Measurements from ENCODE around the gene IFNK.
"Not testable (repeated sequence)": the region's sequence is repeated elsewhere in the genome, so short reads cannot be mapped to it uniquely, and the experiment has no call there.

Gene IFNK, protein sequence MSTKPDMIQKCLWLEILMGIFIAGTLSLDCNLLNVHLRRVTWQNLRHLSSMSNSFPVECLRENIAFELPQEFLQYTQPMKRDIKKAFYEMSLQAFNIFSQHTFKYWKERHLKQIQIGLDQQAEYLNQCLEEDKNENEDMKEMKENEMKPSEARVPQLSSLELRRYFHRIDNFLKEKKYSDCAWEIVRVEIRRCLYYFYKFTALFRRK

DNA sequence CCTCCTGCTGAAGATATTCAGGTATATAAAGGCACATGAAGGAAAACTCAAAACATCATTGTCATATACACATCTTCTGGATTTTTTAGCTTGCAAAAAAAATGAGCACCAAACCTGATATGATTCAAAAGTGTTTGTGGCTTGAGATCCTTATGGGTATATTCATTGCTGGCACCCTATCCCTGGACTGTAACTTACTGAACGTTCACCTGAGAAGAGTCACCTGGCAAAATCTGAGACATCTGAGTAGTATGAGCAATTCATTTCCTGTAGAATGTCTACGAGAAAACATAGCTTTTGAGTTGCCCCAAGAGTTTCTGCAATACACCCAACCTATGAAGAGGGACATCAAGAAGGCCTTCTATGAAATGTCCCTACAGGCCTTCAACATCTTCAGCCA, at the start of gene IFNK:
Gene IFNK, plus strand, starts transcription at position 55 of the 400 bp plus-strand sequence. Its CDS starts 47 bp downstream, at position 102.
- DNase-seq: no peak

DNA sequence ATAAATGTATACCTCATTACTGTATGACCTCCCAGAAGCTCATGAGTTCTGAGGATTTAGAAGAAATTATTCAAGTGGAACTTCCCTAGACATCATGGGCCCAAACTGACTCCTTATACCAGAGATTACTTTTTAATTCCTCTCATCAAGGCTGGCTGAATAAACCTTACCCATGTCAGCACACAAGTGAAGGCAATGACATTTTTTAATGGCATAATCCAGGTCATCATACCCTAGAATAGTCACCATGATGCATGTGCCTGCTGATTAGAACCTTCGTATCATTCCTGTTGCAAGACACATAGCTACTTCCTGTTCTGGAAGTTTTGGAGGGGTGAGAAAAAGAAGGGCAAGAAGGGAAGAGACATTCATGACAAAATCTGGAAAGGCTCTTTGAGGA, 49.8 kb upstream of the IFNK start:
- DNase-seq: no peak

DNA sequence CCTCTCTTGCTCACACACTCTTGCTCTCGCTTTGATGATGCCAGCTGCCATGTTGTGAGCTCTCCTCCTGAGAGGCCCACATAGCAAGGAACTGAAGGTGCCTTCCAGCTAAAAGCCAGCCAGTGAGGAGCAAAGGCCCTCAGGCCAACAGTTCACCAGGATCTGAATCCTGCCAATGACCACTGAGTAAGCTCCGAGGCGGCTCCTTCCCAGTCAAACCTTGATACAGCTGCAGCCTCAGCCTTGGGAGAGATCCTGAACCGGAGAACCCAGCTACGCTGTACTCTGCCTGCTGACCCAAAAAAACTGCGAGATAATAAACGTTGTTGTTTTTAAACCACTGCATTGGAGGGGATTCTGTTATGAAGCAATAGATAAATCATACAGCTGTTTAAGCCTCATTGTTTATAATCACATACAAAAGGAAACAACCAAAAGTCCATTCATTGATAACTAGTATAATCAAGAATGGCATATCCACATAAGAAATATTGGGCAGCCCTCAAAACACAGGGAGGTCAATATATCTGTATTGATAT, 49.0 kb upstream of the IFNK start:
- no peak for DNase-seq

DNA sequence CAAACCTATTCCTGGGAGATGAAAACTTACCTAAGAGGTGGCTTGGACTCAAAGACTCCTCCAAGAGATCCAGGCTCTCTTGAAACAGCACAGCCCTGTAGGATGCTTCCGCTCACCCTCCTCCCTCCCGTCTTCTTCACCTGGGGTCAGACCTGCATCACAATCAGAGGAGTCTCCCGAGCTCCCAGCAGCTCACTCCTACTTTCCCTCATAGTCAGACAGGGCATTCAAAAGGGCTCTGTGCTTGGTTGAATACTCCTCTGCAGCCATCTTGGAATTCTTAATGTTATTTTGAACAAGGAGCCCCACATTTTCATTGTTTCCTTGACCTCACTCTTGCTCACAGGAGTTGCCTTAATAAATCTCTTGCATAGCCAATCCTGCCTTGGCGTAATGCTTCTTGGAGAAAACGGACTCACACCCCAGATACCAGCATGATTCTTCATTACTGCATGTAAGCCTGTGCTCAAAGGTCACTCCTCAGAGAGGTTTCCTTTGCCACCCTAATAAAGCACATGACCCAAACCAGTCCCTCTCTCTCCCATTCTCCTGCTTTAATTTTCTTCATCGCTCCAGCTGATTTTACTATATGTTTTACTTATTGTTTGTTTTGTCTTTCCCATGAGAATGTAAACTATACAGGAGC, 47.1 kb upstream of the IFNK start:
- no peak for DNase-seq

DNA sequence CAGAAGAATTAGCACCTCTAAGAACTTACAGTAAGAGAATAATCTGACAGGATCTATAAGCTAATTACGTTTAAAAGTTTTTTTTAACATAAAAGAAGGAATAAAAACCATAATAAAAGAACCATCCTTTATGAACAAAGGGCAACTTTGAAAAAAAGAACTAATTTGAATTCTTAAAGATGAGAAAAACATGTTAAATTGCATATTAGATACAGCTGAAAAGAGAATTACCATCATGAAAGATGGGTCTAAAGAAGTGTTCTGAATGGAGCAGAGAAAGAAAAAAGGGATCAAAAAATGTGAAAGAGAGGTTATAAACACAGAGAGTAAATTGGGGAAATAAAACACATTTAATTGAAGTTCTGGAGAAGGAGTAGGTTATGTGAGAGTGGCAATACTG, 45.8 kb upstream of the IFNK start:
- no peak for DNase-seq

DNA sequence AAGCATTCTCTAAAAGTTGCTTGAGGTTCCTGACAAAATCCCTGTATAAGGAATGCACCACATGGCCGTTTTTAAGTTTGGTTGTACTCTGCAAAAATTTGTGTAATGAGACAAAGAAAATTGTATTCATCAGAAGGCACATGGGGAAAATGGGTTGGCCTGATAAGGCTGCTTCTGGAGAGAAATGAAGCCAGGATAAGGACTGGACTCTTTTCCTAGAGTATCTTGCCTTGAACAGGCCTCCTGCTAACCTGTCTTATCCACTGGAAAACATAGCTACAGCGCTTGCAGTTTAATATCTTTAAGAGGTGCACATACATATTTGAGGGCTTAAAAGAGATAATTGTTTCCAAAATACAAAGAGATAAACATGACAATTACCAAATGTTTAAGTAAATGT, 41.4 kb upstream of the IFNK start:
- DNase-seq: no peak

DNA sequence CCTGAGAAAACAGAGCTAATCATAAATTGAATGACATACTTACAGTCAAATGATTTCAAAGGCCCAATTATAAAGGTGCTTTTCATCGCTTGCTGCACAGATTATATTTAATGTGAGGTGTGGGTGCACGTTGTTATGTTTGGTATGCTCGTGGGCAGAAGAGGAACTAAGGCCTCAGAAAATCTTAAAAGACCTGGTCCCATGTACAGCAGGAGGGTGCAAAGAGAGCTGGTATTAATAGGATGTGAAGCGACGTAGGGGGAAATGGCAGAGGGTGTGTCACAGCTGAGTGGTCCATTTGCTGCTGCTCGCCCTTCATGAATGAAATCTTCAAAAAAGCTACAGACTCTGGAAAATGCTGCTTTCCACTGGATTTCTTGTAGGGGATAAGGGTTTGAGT, 40.5 kb upstream of the IFNK start:
- no peak for DNase-seq

DNA sequence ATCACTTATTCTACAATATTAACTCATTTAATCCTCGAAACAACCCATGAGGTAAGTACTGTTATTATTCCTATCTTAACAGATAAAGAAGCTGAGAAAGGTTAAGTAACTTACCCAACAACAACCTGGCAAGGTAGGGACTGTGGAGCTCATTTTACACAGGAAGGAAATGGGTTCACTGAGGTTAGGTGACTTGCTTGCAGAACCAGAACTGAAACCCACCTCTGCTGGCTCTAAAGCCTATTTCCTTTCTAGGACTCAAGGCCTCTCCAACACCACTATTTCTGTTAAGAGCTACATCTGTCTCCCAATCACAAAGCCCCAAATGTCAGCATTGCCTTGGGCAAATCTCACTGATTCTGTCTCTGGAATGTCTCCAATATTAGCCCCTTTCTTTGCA, 38.9 kb upstream of the IFNK start:
- DNase-seq: no peak

DNA sequence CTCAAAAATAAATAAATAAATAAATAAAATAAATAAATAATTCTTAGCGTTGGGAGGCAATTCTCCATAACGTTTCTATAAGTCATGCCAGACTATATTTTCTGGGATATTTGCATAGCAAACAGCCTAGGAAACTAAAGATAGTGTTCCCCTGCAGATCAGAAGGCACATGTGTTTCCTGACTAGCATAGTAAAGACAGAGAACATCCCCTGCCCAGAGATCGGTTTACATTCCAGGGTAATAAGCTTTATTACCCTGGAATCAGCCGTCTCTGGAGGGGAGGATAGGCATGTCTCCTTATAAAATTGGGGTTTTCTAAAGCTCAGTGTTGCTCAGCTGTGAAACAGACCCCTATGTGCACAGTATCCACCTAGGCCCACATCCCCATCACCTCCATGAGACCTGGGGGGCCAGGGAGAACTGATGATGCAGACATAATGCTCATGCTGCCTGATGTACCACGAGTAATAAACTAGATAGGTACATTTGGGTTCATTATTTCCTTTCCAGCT, 36.9 kb upstream of the IFNK start:
- DNase-seq: no peak

DNA sequence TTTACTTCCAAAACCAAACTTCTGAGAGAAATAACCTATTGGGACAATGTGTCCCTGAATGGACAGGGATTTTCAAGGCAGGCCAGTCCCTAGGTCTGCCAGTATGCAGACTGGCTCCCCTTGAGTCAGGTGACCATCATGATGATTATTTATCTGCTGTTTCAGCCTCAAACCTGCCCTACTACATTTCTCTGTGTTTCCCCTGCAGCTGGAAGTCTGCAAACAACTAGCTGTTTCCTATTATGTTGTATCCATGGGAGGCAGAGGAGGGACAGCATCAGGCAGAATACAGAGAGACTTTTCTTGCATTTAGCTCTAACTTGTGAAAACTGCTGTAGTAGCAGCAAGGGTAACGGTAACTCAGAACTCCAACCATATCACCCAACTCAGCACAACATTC, 36.2 kb upstream of the IFNK start:
- DNase-seq: no peak

DNA sequence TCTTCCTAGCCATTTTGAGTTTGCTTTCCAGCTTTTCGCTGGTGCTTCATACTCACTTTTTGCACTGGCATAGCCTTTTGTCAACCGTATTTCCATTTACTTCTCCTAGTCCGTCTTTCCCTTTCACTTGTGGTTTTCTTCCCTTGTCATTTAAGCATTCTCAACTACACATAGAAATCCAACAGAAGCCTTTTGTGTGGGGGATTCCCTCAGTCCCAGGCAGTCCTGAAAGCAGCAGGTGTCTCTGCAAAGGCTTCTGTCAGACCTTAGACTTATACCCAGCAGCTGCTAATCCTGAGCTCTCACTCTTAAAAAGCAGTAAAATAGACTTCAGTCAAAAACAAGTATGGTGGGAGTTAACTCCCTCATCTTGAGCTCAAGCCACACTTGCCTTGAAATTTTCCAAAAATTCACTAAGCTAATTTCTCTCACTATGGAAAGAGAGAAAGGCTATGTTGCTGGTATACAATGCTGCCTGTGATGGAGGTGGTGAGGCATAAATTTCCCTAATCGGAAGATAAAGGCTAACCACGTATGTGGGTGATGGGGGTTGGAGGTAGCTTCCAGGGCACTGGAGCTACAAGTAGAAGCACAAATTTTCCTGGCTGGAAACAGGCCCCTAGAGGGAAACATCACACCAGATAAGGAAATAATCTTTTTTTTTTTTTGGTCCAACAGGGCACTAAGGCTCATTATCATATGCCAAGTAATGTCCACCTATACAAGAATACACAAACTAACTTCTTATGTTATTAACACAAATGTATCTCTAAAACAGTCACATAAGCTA, 34.8 kb upstream of the IFNK start:
- DNase-seq: no peak

DNA sequence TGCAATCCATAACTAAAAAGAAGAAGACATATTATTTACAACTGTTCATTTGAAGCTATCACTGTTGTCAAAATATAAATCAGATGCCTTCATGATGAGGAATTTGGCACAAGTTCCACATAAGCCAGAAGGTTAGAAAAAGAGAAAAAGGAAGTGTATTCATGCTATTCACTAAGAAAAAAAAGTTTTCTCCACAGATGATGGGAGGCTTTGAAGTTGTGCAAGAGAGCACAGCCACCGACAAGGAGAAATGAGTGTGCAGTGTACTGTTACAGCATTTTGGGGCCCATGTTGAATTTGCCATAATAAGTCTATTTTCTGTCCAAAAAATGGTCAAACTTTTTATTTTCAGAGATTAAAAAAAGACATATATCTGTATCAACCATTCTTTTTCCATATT, 32.9 kb upstream of the IFNK start:
- no peak for DNase-seq

DNA sequence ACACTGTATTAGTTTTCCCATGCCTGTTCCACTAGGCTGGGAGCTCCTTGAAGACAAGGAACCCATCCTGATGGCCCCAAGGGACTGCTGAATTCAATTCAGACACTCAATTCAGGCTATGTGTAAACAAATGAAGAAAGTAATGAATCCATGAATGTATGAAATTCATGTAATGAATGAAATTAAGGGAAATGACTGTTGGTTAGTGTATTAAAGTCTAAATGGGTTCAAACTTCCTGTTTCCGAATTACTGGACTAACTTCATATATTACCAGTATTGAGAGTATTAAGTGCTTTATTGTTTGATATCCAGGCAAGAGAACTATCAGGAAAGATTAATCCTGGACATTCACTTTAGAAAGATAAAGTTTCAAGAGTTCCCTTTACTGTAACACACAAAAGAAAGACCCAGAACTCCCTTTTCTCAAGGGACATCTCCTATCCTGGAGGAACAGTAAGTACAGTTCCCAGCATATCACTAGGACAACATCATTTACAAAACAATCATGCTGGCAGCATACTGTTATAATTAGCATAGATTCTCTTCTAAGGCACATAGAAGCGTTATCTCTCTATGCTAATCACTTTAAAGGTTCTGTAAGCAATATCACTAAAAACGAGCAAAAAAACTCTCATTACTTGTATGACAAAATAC, 28.5 kb upstream of the IFNK start:
- DNase-seq: no peak

DNA sequence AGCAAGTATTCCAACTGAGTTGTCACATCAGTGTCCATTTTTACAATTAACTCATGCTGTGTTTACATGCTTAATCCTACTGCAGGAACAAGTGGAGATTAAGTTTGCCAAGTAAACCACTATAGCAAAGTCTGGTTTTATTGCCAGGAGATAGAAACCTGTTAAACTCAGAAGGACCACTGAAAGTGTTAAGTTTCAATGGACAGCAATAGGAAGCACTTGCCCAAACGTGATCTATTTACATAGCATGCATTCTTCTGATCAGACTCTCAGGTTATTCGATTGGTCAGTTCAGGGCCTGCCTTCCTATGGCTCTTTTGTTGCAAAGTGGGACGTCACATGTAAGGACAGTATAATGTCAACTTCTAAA, 28.0 kb upstream of the IFNK start:
- DNase-seq: no peak

DNA sequence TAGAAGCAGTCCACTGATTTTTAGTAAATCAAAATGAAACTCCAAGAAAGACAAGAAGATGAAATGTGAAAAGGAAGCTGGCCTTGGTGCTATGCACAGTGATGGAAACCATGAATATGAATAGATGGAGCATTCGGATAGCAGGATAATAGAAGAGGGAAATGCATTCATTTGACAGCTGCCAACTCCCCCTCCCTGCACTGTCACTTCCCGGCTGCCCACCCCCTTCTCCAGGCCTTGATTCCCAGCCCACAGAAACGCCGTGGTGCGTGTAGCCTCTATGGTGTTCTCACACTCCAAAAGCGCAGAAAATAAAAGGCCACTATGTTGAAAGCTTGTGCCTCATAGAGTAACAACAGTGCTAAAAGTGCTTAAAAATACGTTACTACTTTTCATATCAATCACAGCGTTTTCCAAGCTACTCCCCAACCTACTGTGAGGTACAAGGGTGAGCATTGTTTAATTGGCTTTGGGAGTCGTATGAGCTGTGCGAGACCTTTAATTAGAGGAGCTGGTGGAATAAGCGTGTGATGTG, 26.1 kb upstream of the IFNK start:
- no peak for DNase-seq

DNA sequence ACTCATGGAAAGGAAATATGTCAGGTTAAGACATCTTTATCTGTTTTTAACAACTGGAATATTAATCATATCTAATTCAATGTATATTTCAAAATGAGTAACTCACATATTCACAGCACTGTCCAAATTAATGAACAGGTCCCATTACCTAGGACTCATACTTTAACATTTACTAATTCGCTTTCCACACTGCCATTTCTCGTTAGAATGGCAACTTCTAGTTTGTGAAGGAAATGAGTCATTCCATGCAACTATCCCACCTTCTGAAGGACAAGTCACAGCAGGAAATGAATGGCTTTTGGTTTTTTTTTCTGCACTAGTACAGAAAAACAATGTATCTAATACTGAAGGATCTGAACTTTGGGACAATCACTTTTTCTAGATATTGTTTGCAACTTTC, 24.6 kb upstream of the IFNK start:
- DNase-seq: no peak

DNA sequence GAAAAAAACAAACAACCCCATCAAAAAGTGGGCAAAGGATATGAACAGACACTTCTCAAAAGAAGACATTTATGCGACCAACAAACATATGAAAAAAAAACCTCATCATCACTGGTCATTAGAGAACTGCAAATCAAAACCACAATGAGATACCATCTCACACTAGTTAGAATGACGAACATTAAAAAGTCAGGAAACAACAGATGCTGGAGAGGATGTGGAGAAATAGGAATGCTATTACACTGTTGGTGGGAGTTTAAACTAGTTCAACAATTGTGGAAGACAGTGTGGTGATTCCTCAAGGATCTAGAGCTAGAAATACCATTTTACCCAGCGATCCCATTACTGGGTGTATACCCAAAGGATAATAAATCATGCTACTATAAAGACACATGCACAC, 23.2 kb upstream of the IFNK start:
- DNase-seq: not testable (repeated sequence)

DNA sequence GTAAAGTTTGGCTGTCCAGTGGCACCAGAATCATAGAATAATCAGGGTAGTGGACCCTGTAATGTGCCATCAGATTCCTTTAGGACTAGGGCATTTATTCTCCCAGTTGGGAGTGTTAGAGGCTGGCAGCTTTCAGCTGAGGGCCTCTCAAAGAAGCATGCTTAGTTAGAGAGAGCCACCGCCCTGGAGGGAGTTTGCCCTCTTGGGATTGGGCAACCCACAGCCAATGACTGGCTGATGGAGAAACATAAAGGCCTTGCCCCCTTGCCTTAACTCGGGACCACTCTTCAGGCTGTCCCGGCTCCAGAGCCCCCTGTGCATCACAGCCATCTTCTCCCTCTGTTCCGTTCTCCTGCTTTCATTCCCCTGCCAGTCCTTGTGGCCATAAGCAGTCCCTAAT, 20.5 kb upstream of the IFNK start:
- no peak for DNase-seq

DNA sequence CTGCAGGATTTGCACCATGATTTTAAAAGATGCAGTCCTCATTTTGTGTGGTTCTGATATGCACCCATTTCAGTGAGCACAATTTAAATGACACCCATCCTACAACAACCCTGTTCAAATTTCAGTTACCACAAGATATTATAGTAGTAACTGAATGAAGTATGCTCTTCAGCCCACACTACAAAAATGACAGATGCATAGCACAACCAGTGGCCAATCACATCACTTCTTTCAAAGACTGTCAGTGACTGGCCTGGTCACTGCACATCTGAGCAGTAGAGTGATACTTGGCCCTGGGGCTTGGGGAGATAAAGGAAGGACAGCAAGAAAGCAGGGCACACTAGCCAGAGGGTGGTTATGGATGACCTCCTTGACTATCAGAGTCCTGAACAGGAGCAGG, 19.8 kb upstream of the IFNK start:
- DNase-seq: no peak

DNA sequence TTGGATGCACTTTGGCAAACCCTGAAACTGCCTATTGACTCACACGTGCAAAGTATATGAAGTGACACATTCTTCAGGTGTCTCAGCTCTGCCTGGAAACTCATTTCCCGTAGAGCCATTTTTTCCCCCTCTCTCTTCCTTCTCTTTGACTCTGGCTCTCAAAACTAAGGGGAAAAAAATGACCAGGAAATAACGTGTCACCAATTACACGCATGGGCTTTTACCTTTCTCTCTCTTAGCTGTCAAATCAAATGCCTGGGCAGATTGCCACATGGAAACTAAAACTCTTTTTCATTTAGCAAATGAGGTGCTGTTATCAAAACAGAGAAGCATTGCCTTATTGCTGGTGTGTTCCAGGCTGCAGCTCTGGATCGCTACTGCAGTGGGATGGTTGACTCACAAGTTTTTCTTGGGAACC, 18.3 kb upstream of the IFNK start:
- DNase-seq: no peak

DNA sequence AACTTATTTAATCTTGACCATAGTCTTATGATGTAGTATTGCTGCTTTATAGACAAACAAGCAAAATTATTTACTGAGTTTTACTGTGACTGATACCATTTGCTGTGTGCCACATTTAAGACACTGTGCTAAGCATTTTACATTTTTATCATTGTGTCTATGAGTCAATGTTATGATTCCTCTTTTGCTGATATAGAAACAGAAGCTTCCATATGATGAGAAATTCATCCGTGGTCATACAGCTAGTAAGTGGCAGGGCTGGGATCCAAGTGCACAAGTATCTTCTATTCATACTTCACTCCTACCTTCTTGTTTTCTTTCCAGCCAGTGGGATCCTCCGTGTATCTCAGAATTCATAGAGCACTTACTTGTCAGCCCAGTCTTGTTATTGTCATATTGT, 17.1 kb upstream of the IFNK start:
- no peak for DNase-seq

DNA sequence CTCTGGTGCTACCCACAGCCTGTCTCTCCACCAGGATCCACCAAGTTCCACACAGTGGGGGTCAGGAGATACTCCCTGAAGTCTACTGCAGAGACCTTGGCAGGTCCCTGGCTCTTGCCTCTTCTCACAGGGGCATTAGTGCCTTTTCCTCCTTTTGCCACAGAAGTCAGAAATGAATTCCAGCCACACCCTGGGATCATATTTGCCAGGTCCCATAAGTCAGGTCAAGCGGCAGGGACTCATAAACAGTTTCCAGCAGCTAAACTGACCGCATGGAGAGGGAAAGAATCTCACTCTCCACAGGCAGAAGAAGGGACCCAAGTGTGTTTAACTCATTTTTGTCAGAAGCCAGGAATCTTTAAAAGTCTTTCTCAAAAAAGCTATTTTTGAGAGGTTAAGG, 13.3 kb upstream of the IFNK start:
- DNase-seq: no peak

DNA sequence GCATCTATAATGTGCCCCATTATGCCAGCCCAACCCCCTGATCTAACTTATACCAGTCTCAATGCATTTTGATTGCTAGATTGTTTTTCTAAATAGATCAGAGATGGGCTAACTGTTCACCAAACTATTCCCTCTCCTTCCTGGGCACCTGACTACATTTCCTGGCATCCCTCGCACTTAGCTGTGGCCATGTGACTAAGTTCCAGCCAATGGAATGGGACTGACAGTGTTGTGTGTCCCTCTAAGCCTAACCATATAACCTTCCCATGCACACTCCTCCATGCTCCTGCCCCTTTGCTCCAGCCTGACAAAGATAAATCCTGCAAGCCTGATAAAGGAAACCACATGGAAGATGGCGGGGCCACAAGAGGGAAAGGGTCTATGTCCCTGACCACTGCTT, 12.3 kb upstream of the IFNK start:
- no peak for DNase-seq

Measured in NCI-H1092 (cell line).